HEK293T (cell line): ENCODE data around the gene FNDC8.
A peak's percentile ranks its signal among the peaks of the same experiment; 100 is the strongest.
"Not testable (repeated sequence)": the region's sequence is repeated elsewhere in the genome, so short reads cannot be mapped to it uniquely, and the experiment has no call there.

Experiments
- CTCF ChIA-PET: fragments of 350-600 bp; formaldehyde crosslinking; extraction: SDS; loops from one replicate; lab custom pipeline; 2021; ENCODE audit warnings: antibody characterized with exemption, inconsistent platforms; lab: Yijun Ruan, JAX
- POLR2A ChIA-PET: fragments of 350-600 bp; formaldehyde crosslinking; extraction: SDS; loops from one replicate; lab custom pipeline; 2020; ENCODE audit warnings: antibody characterized with exemption, inconsistent platforms; lab: Yijun Ruan, JAX
- DNase-seq: peaks from one replicate; pipeline ENCODE4 v3.0.0; 2012; ENCODE audit warnings: mixed read lengths; ENCODE audit errors: extremely low spot score
- ARNT ChIP-seq: fragments of 450-650 bp; IDR thresholded peaks from 2 replicates; pipeline ENCODE4 v1.6.1; 2017; ENCODE audit warnings: mild to moderate bottlenecking
- BHLHE40 ChIP-seq: fragments of 450-650 bp; IDR thresholded peaks from 2 replicates; pipeline ENCODE4 v1.6.1; 2016; ENCODE audit warnings: mild to moderate bottlenecking, moderate library complexity, borderline replicate concordance
- CTBP1 ChIP-seq: fragments of 450-650 bp; IDR thresholded peaks from 2 replicates; pipeline ENCODE4 v1.6.1; 2016; ENCODE audit warnings: borderline replicate concordance
- ELF4 ChIP-seq: fragments of 450-650 bp; IDR thresholded peaks from 2 replicates; pipeline ENCODE4 v1.6.1; 2017; ENCODE audit warnings: antibody characterized with exemption
- FOXA1 ChIP-seq: fragments of 450-650 bp; IDR thresholded peaks from 2 replicates; pipeline ENCODE4 v1.6.1; 2016; ENCODE audit warnings: mild to moderate bottlenecking
- FOXK2 ChIP-seq: fragments of 450-650 bp; IDR thresholded peaks from 2 replicates; pipeline ENCODE4 v1.6.1; 2016; ENCODE audit warnings: mild to moderate bottlenecking
- FOXM1 ChIP-seq: fragments of 450-650 bp; IDR thresholded peaks from 2 replicates; pipeline ENCODE4 v1.6.1; 2017; ENCODE audit warnings: mild to moderate bottlenecking, borderline replicate concordance
- HDGF ChIP-seq: fragments of 450-650 bp; IDR thresholded peaks from 2 replicates; pipeline ENCODE4 v1.6.1; 2017; ENCODE audit warnings: antibody characterized with exemption, borderline replicate concordance
- L3MBTL2 ChIP-seq: fragments of 450-650 bp; conservative IDR thresholded peaks from 2 replicates; pipeline ENCODE4 v1.6.1; 2016; ENCODE audit warnings: mild to moderate bottlenecking
- LEF1 ChIP-seq: fragments of 450-650 bp; IDR thresholded peaks from 2 replicates; pipeline ENCODE4 v1.6.1; 2017; ENCODE audit warnings: mild to moderate bottlenecking, borderline replicate concordance
- NFRKB ChIP-seq: fragments of 450-650 bp; IDR thresholded peaks from 2 replicates; pipeline ENCODE4 v1.6.1; 2016; ENCODE audit warnings: mild to moderate bottlenecking, moderate library complexity
- SP1 ChIP-seq: fragments of 450-650 bp; IDR thresholded peaks from 2 replicates; pipeline ENCODE4 v1.6.1; 2017
- SUZ12 ChIP-seq: fragments of 450-650 bp; IDR thresholded peaks from 2 replicates; pipeline ENCODE4 v1.6.1; 2016; ENCODE audit warnings: mild to moderate bottlenecking
- TARDBP ChIP-seq: fragments of 450-650 bp; IDR thresholded peaks from 2 replicates; pipeline ENCODE4 v1.6.1; 2016
- ZNF384 ChIP-seq: fragments of 450-650 bp; IDR thresholded peaks from 2 replicates; pipeline ENCODE4 v1.6.1; 2016
- TF ChIP-seq, protein P1 (sequence below): fragments of 450-650 bp; IDR thresholded peaks from 2 replicates; pipeline ENCODE4 v1.6.1; 2016

Gene FNDC8

DNA sequence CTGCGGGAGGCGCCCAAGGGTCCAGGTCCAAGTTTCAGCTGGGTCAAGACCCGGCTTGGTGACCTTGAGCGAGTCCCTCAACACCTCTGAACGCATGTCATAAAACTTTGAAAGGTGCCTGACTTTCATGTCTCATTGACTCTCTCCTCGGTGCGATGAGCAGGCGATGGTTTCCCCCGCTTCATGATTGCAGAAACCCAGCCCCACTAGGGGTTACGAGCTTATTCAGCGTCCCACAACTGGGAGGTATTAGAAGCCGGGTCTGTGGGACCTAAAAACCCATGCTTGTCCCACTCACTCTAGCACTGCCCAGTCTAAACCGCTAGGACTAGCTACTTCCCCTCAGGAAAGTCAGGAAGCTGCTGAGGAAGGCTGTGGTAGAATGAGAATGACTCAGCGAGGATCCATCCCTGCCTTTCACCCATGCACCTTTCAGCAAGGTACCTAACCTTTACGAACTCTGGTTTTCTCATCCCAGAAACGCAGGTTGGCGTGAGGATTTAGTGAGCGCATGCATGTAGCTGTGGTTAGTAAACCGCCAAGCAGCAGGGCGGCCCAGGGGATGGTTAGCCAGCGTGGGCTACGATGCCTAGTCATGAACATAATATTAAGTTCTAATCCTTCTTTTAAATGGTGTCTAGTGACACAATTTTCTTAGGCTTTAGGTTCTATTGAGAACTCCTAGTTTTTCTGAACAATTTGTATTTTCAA is 31.7 kb upstream of the FNDC8 start:
- no peak for DNase-seq
- 0 out of 2 replicates have a peak, but pooled peaks have one; percentile 13 for TF ChIP-seq L3MBTL2
- no peak for TF ChIP-seq FOXK2
- CTCF ChIA-PET, result interaction anchor here (0.9 to 1.1 kb wide), 5 partner anchors 8 to 108 kb away, joined by 3 to 8 read pairs (median 3); no protein-coding TSS in a partner anchor
- POLR2A ChIA-PET, result no interaction called here

DNA sequence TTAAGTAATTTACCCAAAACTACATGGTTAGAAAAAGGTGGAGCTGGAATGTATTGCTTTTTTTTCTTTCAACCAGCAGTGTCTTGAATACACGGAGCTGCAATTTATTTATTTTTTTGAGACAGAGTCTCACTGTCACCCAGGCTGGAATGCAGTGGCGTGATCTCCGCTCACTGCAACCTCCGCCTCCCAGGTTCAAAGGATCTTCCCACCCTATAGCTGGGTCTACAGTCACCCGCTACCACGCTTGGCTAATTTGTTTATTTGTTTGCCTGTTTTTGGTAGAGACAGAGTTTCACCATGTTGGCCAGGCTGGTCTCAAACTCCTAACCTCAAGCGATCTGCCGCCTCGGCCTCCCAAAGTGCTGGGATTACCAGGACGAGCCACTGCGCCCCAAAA is 30.7 kb upstream of the FNDC8 start:
- CTCF ChIA-PET, DNase-seq: not testable (repeated sequence)
- POLR2A ChIA-PET, result interaction anchor here (1.2 kb wide), 1 partner anchor 488 kb away, joined by 3 read pairs; the partner anchor contains the start of gene PEX12

DNA sequence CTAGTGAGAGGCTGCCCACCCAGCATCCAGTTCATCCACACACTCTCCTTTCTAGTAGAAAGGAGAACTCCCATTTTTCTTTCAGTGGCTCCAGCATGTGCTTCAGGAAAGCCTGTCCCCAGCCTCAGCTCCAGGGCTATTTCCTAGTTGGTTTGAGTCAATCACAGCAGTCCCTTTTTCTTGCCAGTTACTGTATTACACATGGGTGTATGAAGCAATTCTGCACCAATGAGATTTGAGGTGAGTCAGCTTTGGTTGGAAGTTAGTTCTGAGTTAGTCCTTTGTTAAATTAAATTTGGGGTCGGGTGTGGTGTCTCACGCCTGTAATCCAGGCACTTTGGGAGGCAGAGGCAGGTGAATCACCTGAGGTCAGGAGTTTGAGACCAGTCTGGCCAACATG is 26.5 kb upstream of the FNDC8 start:
- no peak for DNase-seq
- ChIA-PET POLR2A (no interaction called here), CTCF (interaction anchor here (0.6 kb wide), 1 partner anchor 683 kb away, joined by 5 read pairs; no protein-coding TSS in a partner anchor)
- TF ChIP-seq ARNT (no peak), SP1 (no peak), NFRKB (no peak), SUZ12 (no peak), ELF4 (no peak), LEF1 (no peak), FOXA1 (no peak)

DNA sequence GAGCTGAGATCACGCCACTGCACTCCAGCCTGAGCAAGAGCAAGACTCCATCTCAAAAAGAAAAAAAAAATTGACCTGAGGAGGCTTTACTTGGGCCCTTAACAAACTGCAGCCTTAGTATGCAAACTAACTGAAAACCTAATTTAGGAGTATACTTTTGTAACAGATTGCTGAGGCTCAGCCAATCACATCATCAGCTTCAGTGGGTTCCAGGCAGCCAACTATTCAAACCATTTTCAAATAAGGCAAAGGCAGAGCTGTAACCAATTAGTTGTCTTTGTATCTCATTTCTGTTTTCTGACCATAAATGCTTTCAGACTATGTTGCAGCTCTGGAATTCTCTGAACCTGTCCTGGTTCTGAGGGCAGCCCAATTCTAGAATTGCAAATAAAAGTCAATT is 25.7 kb upstream of the FNDC8 start:
- CTCF ChIA-PET, result interaction anchor here (0.8 kb wide), 1 partner anchor 117 kb away, joined by 3 read pairs; no protein-coding TSS in a partner anchor
- DNase-seq, result no peak
- TF ChIP-seq ARNT (no peak), L3MBTL2 (no peak), BHLHE40 (no peak), ELF4 (no peak), HDGF (no peak), SP1 (no peak), NFRKB (no peak), FOXA1 (no peak), LEF1 (no peak), CTBP1 (no peak), TARDBP (no peak), ZNF384 (no peak), FOXK2 (no peak), SUZ12 (no peak), FOXM1 (no peak)
- TF ChIP-seq, protein P1, sequence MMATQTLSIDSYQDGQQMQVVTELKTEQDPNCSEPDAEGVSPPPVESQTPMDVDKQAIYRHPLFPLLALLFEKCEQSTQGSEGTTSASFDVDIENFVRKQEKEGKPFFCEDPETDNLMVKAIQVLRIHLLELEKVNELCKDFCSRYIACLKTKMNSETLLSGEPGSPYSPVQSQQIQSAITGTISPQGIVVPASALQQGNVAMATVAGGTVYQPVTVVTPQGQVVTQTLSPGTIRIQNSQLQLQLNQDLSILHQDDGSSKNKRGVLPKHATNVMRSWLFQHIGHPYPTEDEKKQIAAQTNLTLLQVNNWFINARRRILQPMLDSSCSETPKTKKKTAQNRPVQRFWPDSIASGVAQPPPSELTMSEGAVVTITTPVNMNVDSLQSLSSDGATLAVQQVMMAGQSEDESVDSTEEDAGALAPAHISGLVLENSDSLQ, result no peak
- POLR2A ChIA-PET, result no interaction called here

DNA sequence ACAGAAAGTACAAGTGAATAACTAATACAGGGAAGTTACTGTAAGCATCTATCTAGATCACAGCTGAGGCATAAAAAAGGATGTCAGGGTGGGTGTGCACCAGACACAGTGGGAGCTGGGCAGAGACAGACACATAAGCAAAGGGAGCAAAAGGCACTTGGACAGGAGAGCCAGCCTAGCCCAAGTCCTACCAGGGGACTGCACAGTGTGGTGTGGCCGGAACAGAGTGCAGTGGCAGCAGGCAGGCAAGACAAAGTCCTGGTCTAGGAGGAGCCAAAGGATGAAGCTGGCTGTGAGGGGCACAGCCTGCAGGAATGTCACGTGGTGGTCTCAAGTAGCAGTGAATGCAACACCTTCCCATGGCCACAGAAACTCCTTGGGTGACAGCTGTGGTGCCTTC is 23.6 kb upstream of the FNDC8 start:
- POLR2A ChIA-PET, result interaction anchor here (0.9 kb wide), 1 partner anchor 13 kb away, joined by 3 read pairs; no protein-coding TSS in a partner anchor
- TF ChIP-seq NFRKB (no peak), ZNF384 (no peak), BHLHE40 (no peak), ARNT (no peak)
- DNase-seq, result no peak
- CTCF ChIA-PET, result interaction anchor here (1.1 kb wide), 1 partner anchor 8 kb away, joined by 5 read pairs; no protein-coding TSS in a partner anchor

DNA sequence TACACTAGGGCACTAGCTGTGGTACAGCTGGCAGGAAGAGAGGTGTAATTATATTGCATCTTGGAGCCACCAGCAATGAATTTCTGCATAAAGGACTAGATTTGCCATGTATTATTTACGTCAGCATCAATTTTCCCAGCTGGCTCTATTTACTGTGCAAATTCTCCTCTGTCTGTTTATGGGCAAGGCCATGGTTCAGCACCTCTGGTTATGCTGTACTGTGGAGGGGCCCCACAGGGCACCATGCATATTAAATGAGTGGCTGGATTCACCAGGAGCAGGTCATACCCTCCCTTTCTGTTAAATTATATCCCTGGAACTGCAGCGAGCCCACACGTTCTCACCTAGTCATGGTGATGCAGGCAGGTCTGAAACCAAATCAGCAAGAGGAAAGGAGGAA is 21.5 kb upstream of the FNDC8 start:
- CTCF ChIA-PET, result no interaction called here
- POLR2A ChIA-PET, result no interaction called here
- TF ChIP-seq FOXM1 (no peak), TARDBP (no peak), NFRKB (no peak), CTBP1 (no peak), HDGF (no peak), BHLHE40 (no peak), ZNF384 (no peak), FOXA1 (no peak), SP1 (no peak), SUZ12 (no peak), ELF4 (no peak), LEF1 (no peak), L3MBTL2 (no peak), ARNT (no peak), FOXK2 (no peak)
- TF ChIP-seq, protein P1, result no peak
- no peak for DNase-seq

DNA sequence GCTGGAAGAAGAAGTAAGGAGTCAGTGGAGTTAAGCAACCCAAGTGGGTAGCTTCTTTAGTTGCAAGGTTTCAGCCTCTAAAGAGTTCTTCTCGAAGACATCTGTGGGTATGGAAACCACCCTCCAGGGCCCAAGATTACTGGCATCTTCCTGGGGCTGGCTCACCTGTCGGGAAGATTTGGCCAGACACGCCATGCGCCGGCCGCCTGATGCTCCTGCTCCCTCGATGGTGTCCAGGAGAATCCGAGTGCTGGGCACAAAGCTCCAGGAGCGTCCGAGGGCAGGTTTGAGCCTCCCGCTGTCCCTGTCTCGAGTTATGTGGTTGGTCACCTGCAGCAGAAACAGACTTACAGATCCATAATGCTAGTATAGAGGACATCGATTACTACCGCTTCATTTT is 20.4 kb upstream of the FNDC8 start:
- ChIA-PET POLR2A (no interaction called here), CTCF (no interaction called here)
- no peak for DNase-seq
- no peak for TF ChIP-seq L3MBTL2
- TF ChIP-seq ARNT, result no peak
- TF ChIP-seq CTBP1, result no peak
- no peak for TF ChIP-seq FOXK2
- no peak for TF ChIP-seq SUZ12
- no peak for TF ChIP-seq NFRKB
- no peak for TF ChIP-seq ELF4
- TF ChIP-seq FOXM1, result no peak
- no peak for TF ChIP-seq TARDBP
- no peak for TF ChIP-seq LEF1
- TF ChIP-seq ZNF384, result no peak
- TF ChIP-seq HDGF, result no peak
- TF ChIP-seq FOXA1, result no peak
- TF ChIP-seq SP1, result no peak
- TF ChIP-seq, protein P1, result no peak
- no peak for TF ChIP-seq BHLHE40
